Raji (cell line): ENCODE measurements around the gene ZNF133.

Source experiments
- POLR2A ChIP-seq: IDR thresholded peaks from 2 replicates; pipeline ENCODE4 v1.6.1; 2011; ENCODE audit warnings: low read depth, low read length, control low read depth; ENCODE audit not compliant: insufficient read depth

Gene ZNF133

GRCh38 chr20:18321976-18322950 is 33.9 kb downstream of the ZNF133 start:
- no peak for TF ChIP-seq POLR2A

GRCh38 chr20:18323705-18324104 is 35.4 kb downstream of the ZNF133 start:
- TF ChIP-seq POLR2A = no peak

- no peak for TF ChIP-seq POLR2A
Observed at GRCh38 chr20:18324596-18325089, 36.3 kb downstream of the ZNF133 start.

GRCh38 chr20:18326990-18327389 is 38.7 kb downstream of the ZNF133 start:
- no peak for TF ChIP-seq POLR2A

GRCh38 chr20:18331694-18332093 is 43.4 kb downstream of the ZNF133 start:
- no peak for TF ChIP-seq POLR2A

GRCh38 chr20:18359854-18360253 is 71.5 kb downstream of the ZNF133 start:
- TF ChIP-seq POLR2A = no peak

GRCh38 chr20:18360635-18361034 is 72.3 kb downstream of the ZNF133 start:
- TF ChIP-seq POLR2A = no peak

GRCh38 chr20:18361678-18362077 is 73.4 kb downstream of the ZNF133 start:
- no peak for TF ChIP-seq POLR2A

GRCh38 chr20:18362916-18363315 is 74.6 kb downstream of the ZNF133 start:
- TF ChIP-seq POLR2A = no peak

GRCh38 chr20:18363708-18364107 is 75.4 kb downstream of the ZNF133 start:
- no peak for TF ChIP-seq POLR2A

- no peak for TF ChIP-seq POLR2A
Observed at GRCh38 chr20:18364768-18365167, 76.4 kb downstream of the ZNF133 start.
